Liver (tissue), 9 donors: ENCODE measurements around the gene KCNC4. TPM values are rescaled to one million over a fixed set of nuclear protein-coding genes. Genes with fewer than 3 reads are reported as not detected.

ENCODE experiments used
- DNase-seq: peaks from one replicate; pipeline ENCODE4 v3.0.0-alpha.2; 2017; ENCODE audit warnings: low spot score
- H3K27ac ChIP-seq, 2 donors: one replicate each; pipeline ENCODE4 v1.7.0; 2013; ENCODE audit warnings: inconsistent platforms in 2 of 2, low read length in 2 of 2, control low read depth in 1 of 2, low read depth in 1 of 2, mild to moderate bottlenecking in 1 of 2
- H3K27me3 ChIP-seq, 4 donors: one replicate each; pipeline versions ENCODE4 v1.6.1 to v1.7.0; 2013; ENCODE audit warnings: low read length in 3 of 4, inconsistent platforms in 1 of 4, mild to moderate bottlenecking in 1 of 4, moderate library complexity in 1 of 4; ENCODE audit not compliant: control insufficient read depth in 4 of 4, insufficient read depth in 4 of 4
- H3K36me3 ChIP-seq, 4 donors: one replicate each; pipeline versions ENCODE4 v1.6.1 to v1.7.0; 2013; ENCODE audit warnings: low read length in 3 of 4, mild to moderate bottlenecking in 3 of 4, low read depth in 1 of 4, moderate library complexity in 1 of 4; ENCODE audit not compliant: control insufficient read depth in 4 of 4, insufficient read depth in 3 of 4
- H3K4me1 ChIP-seq, 4 donors: one replicate each; pipeline versions ENCODE4 v1.6.1 to v1.7.0; 2013; ENCODE audit warnings: low read length in 3 of 4, mild to moderate bottlenecking in 3 of 4, moderate library complexity in 1 of 4; ENCODE audit not compliant: control insufficient read depth in 4 of 4, insufficient read depth in 4 of 4
- H3K4me3 ChIP-seq, 3 donors: one replicate each; pipeline versions ENCODE4 v1.6.1 to v1.7.0; 2013; ENCODE audit warnings: low read length in 3 of 3, control low read depth in 1 of 3, low read depth in 1 of 3, mild to moderate bottlenecking in 1 of 3
- H3K9ac ChIP-seq, 2 donors: one replicate each; pipeline ENCODE4 v1.7.0; 2013; ENCODE audit warnings: low read length in 2 of 2, mild to moderate bottlenecking in 2 of 2, moderate library complexity in 2 of 2, control low read depth in 1 of 2, low read depth in 1 of 2
- H3K9me3 ChIP-seq, 4 donors: one replicate each; pipeline versions ENCODE4 v1.6.1 to v1.7.0; 2013; ENCODE audit warnings: low read length in 3 of 4; ENCODE audit not compliant: control insufficient read depth in 4 of 4
- EGR1 ChIP-seq, 2 donors: IDR thresholded peaks; 2 replicates each; pipeline ENCODE4 v1.6.1; 2016 to 2018; ENCODE audit warnings: antibody characterized with exemption in 2 of 2, low read depth in 2 of 2
- GABPA ChIP-seq, 2 donors: IDR thresholded peaks in 1 of 2; conservative IDR thresholded peaks in 1 of 2; 2 replicates each; pipeline ENCODE4 v1.6.1; 2016; ENCODE audit warnings: antibody characterized with exemption in 2 of 2, mild to moderate bottlenecking in 1 of 2, moderate library complexity in 1 of 2
- HNF4G ChIP-seq: IDR thresholded peaks from 2 replicates; pipeline ENCODE4 v1.6.1; 2016; ENCODE audit warnings: antibody characterized with exemption
- NR2F2 ChIP-seq: IDR thresholded peaks from 2 replicates; pipeline ENCODE4 v1.6.1; 2016; ENCODE audit warnings: antibody characterized with exemption
- RAD21 ChIP-seq, 2 donors: IDR thresholded peaks; 2 replicates each; pipeline ENCODE4 v1.6.1; 2016; ENCODE audit warnings: antibody characterized with exemption in 2 of 2, mild to moderate bottlenecking in 2 of 2
- RXRA ChIP-seq, 2 donors: IDR thresholded peaks; 2 replicates each; pipeline ENCODE4 v1.6.1; 2017 to 2018; ENCODE audit warnings: antibody characterized with exemption in 2 of 2, mild to moderate bottlenecking in 1 of 2
- SP1 ChIP-seq: IDR thresholded peaks from 2 replicates; pipeline ENCODE4 v1.6.1; 2018; ENCODE audit warnings: antibody characterized with exemption, mild to moderate bottlenecking
- TAF1 ChIP-seq: conservative IDR thresholded peaks from 2 replicates; pipeline ENCODE4 v1.6.1; 2016; ENCODE audit warnings: antibody characterized with exemption, mild to moderate bottlenecking
- YY1 ChIP-seq: IDR thresholded peaks from 2 replicates; pipeline ENCODE4 v1.6.1; 2016; ENCODE audit warnings: antibody characterized with exemption, mild to moderate bottlenecking
- WGBS: extraction: QIAGEN DNeasy Blood & Tissue Kit; methylation state at CpG from one replicate; pipeline ENCODE4 v1.1.7; 2013; 5-methylcytosine and 5-hydroxymethylcytosine counted together
- polyA plus RNA-seq, 2 donors: library from polyadenylated mRNA; stranded (reverse) in 1 of 2; unstranded in 1 of 2; fragments of 200-250 nt in 1 of 2; fragments of >200 nt in 1 of 2; fragmentation: Nextera tagmentation in 1 of 2; extraction: Ambion mirVana in 1 of 2; gene quantifications; one replicate each; pipeline versions ENCODE4 v1.2.1 to v1.2.3, GENCODE V29; 2013 to 2015
- total RNA-seq, 2 donors: library from RNA; depleted of rRNA; stranded (reverse); fragments of >200 nt; gene quantifications; one replicate each; pipeline ENCODE4 v1.2.3, GENCODE V29; 2014
- TF ChIP-seq, protein P1 (sequence below): IDR thresholded peaks from 2 replicates; pipeline ENCODE4 v1.6.1; 2016; ENCODE audit warnings: antibody characterized with exemption
- TF ChIP-seq, protein P2 (sequence below): IDR thresholded peaks from 2 replicates; pipeline ENCODE4 v1.6.1; 2016; ENCODE audit warnings: antibody characterized with exemption
- TF ChIP-seq, protein P3 (sequence below): fragments of 150-350 bp; IDR thresholded peaks from 2 replicates; pipeline ENCODE4 v1.5.1; 2017; ENCODE audit warnings: improper control_type of control experiment, low read depth, low read length; ENCODE audit not compliant: missing input control
- TF ChIP-seq, protein P4 (sequence below): IDR thresholded peaks from 2 replicates; pipeline ENCODE4 v1.6.1; 2016; ENCODE audit warnings: antibody characterized with exemption
- TF ChIP-seq, protein P5 (sequence below): IDR thresholded peaks from 2 replicates; pipeline ENCODE4 v1.6.1; 2016; ENCODE audit warnings: antibody characterized with exemption, mild to moderate bottlenecking
- donor health status: healthy.
- donor health status: healthy.
- donor health status: healthy.
- donor health status: healthy.
- donor health status: healthy.

KCNC4 gene
- total and polyA plus RNA-seq, 4 donors = 0.46 to 2.5 (median 1.5) TPM

DNA sequence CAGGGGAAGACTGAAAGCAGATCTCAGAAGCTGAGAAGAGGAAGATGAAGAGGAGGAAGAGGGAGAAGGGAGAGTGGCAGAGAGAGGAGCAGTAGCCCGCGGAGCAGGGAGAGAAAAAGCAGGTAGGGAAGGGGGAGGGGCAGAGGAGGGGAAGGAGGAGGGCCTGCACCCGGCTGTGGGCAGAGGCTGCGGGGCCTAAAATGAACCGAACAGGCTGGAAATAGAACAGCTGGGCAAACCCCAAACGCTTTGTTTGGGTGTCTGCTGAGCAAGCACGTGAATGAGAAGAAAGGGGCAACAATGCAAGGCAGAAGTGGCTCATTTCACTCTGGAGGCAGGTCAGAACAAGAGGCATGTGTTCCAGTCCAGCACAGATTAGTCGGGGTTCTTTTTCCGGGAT, 33.5 kb downstream of the KCNC4 start:
- no peak for DNase-seq
- no peak overlapping the region for H3K27ac ChIP-seq
- WGBS = 53% methylated on average over 9 of the region's 9 CpGs

DNA sequence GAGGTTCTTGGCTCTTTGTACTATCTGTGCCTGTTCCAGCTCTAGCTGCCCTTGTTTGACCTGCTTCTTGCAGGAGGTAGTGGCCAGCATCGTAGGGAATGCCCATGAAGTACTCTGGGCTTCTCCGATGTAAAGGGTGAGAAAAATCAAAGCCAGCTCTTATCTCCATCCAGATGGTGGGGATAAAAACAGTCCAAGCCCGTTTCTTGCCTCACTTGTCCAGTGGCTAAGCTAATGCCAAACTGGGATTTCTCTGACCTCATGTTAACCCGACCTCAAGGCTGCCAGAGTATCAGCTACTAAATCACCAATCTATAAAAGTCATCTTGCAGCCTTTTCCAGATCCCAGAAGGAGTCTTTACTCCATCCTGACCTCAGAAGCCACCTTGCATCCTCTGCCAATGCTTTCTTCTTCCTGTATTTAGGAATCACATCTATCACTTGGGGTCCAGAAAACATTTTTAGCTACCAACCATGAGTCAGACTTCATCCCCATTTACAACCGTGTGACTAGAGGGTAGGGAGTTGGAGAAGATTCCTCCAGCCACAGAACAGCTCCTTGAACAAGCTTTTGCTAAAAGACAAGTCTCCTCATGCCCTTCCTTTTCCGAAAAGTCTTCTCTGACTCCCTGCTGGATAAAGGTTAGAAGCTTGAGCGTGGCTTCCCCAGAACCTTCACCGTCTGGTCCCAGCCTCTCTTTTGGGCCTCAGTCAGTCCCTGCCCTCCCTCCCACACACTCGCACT, 35.9 kb downstream of the KCNC4 start:
- Histone ChIP-seq H3K4me3 (no peak overlapping the region), H3K27ac (no peak overlapping the region), H3K27me3 (no peaks in the 10 kb centered on the region), H3K36me3 (no peaks in the 10 kb centered on the region), H3K9ac (no peak overlapping the region), H3K9me3 (no peaks in the 10 kb centered on the region), H3K4me1 (peaks cover 0 to 2% (median 0%) of the 10 kb centered on the region in 4 donors)
- no peak for DNase-seq
- TF ChIP-seq, protein P1, sequence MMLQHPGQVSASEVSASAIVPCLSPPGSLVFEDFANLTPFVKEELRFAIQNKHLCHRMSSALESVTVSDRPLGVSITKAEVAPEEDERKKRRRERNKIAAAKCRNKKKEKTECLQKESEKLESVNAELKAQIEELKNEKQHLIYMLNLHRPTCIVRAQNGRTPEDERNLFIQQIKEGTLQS = no peak
- TF ChIP-seq, protein P2, sequence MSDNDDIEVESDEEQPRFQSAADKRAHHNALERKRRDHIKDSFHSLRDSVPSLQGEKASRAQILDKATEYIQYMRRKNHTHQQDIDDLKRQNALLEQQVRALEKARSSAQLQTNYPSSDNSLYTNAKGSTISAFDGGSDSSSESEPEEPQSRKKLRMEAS = no peak
- TF ChIP-seq HNF4G (no peak), EGR1 (IDR thresholded peaks at IDR 0.05; ENCODE audit: low read depth in 2 of 2) (no peak)
- TF ChIP-seq, protein P3, sequence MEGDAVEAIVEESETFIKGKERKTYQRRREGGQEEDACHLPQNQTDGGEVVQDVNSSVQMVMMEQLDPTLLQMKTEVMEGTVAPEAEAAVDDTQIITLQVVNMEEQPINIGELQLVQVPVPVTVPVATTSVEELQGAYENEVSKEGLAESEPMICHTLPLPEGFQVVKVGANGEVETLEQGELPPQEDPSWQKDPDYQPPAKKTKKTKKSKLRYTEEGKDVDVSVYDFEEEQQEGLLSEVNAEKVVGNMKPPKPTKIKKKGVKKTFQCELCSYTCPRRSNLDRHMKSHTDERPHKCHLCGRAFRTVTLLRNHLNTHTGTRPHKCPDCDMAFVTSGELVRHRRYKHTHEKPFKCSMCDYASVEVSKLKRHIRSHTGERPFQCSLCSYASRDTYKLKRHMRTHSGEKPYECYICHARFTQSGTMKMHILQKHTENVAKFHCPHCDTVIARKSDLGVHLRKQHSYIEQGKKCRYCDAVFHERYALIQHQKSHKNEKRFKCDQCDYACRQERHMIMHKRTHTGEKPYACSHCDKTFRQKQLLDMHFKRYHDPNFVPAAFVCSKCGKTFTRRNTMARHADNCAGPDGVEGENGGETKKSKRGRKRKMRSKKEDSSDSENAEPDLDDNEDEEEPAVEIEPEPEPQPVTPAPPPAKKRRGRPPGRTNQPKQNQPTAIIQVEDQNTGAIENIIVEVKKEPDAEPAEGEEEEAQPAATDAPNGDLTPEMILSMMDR = no peak
- 76% methylated on average over 9 of the region's 9 CpGs for WGBS

More for the DNA sequence above, 33.5 kb downstream of the KCNC4 start:
- H3K27me3 ChIP-seq = no peaks in the 10 kb centered on the region
- H3K36me3 ChIP-seq = no peaks in the 10 kb centered on the region
- peaks cover 0 to 2% (median 0%) of the 10 kb centered on the region in 4 donors for H3K4me1 ChIP-seq
- H3K4me3 ChIP-seq = no peak overlapping the region
- no peak overlapping the region for H3K9ac ChIP-seq
- no peak for TF ChIP-seq YY1
- TF ChIP-seq RXRA (IDR thresholded peaks at IDR 0.05) = no peak
- TF ChIP-seq, protein P1 = no peak
- TF ChIP-seq HNF4G = no peak
- no peak for TF ChIP-seq NR2F2
- no peak for TF ChIP-seq EGR1 (IDR thresholded peaks at IDR 0.05; ENCODE audit: low read depth in 2 of 2)
- TF ChIP-seq GABPA (IDR thresholded peaks at IDR 0.05 in 1 of 2, conservative IDR thresholded peaks at IDR 0.05 in 1 of 2) = no peak
- TF ChIP-seq, protein P4, sequence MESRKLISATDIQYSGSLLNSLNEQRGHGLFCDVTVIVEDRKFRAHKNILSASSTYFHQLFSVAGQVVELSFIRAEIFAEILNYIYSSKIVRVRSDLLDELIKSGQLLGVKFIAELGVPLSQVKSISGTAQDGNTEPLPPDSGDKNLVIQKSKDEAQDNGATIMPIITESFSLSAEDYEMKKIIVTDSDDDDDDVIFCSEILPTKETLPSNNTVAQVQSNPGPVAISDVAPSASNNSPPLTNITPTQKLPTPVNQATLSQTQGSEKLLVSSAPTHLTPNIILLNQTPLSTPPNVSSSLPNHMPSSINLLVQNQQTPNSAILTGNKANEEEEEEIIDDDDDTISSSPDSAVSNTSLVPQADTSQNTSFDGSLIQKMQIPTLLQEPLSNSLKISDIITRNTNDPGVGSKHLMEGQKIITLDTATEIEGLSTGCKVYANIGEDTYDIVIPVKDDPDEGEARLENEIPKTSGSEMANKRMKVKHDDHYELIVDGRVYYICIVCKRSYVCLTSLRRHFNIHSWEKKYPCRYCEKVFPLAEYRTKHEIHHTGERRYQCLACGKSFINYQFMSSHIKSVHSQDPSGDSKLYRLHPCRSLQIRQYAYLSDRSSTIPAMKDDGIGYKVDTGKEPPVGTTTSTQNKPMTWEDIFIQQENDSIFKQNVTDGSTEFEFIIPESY = no peak
- no peak for TF ChIP-seq TAF1
- TF ChIP-seq SP1 = no peak
- no peak for TF ChIP-seq RAD21 (IDR thresholded peaks at IDR 0.05)
- TF ChIP-seq, protein P5, sequence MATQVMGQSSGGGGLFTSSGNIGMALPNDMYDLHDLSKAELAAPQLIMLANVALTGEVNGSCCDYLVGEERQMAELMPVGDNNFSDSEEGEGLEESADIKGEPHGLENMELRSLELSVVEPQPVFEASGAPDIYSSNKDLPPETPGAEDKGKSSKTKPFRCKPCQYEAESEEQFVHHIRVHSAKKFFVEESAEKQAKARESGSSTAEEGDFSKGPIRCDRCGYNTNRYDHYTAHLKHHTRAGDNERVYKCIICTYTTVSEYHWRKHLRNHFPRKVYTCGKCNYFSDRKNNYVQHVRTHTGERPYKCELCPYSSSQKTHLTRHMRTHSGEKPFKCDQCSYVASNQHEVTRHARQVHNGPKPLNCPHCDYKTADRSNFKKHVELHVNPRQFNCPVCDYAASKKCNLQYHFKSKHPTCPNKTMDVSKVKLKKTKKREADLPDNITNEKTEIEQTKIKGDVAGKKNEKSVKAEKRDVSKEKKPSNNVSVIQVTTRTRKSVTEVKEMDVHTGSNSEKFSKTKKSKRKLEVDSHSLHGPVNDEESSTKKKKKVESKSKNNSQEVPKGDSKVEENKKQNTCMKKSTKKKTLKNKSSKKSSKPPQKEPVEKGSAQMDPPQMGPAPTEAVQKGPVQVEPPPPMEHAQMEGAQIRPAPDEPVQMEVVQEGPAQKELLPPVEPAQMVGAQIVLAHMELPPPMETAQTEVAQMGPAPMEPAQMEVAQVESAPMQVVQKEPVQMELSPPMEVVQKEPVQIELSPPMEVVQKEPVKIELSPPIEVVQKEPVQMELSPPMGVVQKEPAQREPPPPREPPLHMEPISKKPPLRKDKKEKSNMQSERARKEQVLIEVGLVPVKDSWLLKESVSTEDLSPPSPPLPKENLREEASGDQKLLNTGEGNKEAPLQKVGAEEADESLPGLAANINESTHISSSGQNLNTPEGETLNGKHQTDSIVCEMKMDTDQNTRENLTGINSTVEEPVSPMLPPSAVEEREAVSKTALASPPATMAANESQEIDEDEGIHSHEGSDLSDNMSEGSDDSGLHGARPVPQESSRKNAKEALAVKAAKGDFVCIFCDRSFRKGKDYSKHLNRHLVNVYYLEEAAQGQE = no peak
- H3K9me3 ChIP-seq = no peaks in the 10 kb centered on the region
